Hepatocyte (in vitro differentiated cells): Measurements from ENCODE around the gene RPL13. TPM values are rescaled to one million over a fixed set of nuclear protein-coding genes. Genes with fewer than 3 reads are reported as not detected.

Experiments
- DNase-seq: peaks from one replicate; pipeline ENCODE4 v3.0.0-alpha.2; 2016; ENCODE audit warnings: low spot score
- H2AFZ ChIP-seq: fragments of 200-600 bp; sonication (generic); 2 replicates; pipeline ENCODE4 v1.6.0; 2016; ENCODE audit warnings: antibody characterized with exemption, mild to moderate bottlenecking
- H3K27ac ChIP-seq: fragments of 200-600 bp; sonication (generic); 2 replicates; pipeline ENCODE4 v1.5.1; 2016; ENCODE audit warnings: mild to moderate bottlenecking
- H3K27me3 ChIP-seq: fragments of 200-600 bp; sonication (generic); 2 replicates; pipeline ENCODE4 v1.6.1; 2016
- H3K36me3 ChIP-seq: fragments of 200-600 bp; sonication (generic); replicated peaks from 2 replicates; pipeline ENCODE4 v1.5.1; 2016; ENCODE audit warnings: low read depth; ENCODE audit not compliant: insufficient read depth
- H3K4me1 ChIP-seq: fragments of 200-600 bp; sonication (generic); 2 replicates; pipeline ENCODE4 v1.5.1; 2016; ENCODE audit warnings: mild to moderate bottlenecking, moderate library complexity; ENCODE audit not compliant: insufficient read depth
- H3K4me2 ChIP-seq: fragments of 200-600 bp; sonication (generic); 2 replicates; pipeline ENCODE4 v1.6.0; 2016
- H3K4me3 ChIP-seq: fragments of 200-600 bp; sonication (generic); 2 replicates; pipeline ENCODE4 v1.5.1; 2016; ENCODE audit warnings: mild to moderate bottlenecking
- H3K79me2 ChIP-seq: fragments of 200-600 bp; sonication (generic); 2 replicates; pipeline ENCODE4 v1.6.0; 2017; ENCODE audit warnings: mild to moderate bottlenecking
- H3K9me2 ChIP-seq: fragments of 200-600 bp; sonication (generic); replicated peaks from 2 replicates; pipeline ENCODE4 v1.6.0; 2017; ENCODE audit warnings: mild to moderate bottlenecking; ENCODE audit not compliant: insufficient read depth
- H3K9me3 ChIP-seq: fragments of 200-600 bp; sonication (generic); 2 replicates; pipeline ENCODE4 v1.5.1; 2016; ENCODE audit warnings: low read depth, mild to moderate bottlenecking
- H4K20me1 ChIP-seq: fragments of 200-600 bp; sonication (generic); 2 replicates; pipeline ENCODE4 v1.6.0; 2016; ENCODE audit warnings: mild to moderate bottlenecking; ENCODE audit not compliant: insufficient read depth, poor library complexity, severe bottlenecking
- EZH2 ChIP-seq: fragments of 200-600 bp; sonication (generic); IDR thresholded peaks from 2 replicates; pipeline ENCODE4 v1.6.1; 2016; ENCODE audit warnings: antibody characterized with exemption, mild to moderate bottlenecking, borderline replicate concordance
- EZH2phosphoT487 ChIP-seq: fragments of 200-600 bp; sonication (generic); IDR thresholded peaks from one replicate; pipeline ENCODE4 v1.6.1; 2018; ENCODE audit warnings: antibody characterized with exemption, mild to moderate bottlenecking, low read depth, moderate library complexity; ENCODE audit not compliant: unreplicated experiment, severe bottlenecking
- WGBS: methylation state at CpG from one replicate; pipeline ENCODE4 v1.1.6; 2016; ENCODE audit warnings: low lambda C conversion rate; ENCODE audit errors: missing lambda C conversion rate; 5-methylcytosine and 5-hydroxymethylcytosine counted together
- polyA plus RNA-seq: library from polyadenylated mRNA; unstranded; fragments of >200 nt; fragmentation: Nextera tagmentation; extraction: Ambion mirVana; gene quantifications from 2 replicates; pipeline ENCODE4 v1.2.1, GENCODE V29; 2016
- total RNA-seq: library from RNA; depleted of rRNA; stranded (reverse); fragments of >200 nt; gene quantifications from 2 replicates; pipeline ENCODE4 v1.2.3, GENCODE V29; 2014
- TF ChIP-seq, protein P1 (sequence below): fragments of 200-600 bp; sonication (generic); IDR thresholded peaks from 2 replicates; pipeline ENCODE4 v1.5.1; 2016; ENCODE audit warnings: antibody characterized with exemption, mild to moderate bottlenecking; ENCODE audit not compliant: poor library complexity

The RPL13 gene
- total and polyA plus RNA-seq, 2 experiments from 2014 or later, result 1,312 to 4,787 TPM

GRCh38 chr16:89556750-89557689 lies 3.5 kb upstream of the RPL13 start:
- no peaks in the 10 kb centered on the region for H3K27me3 ChIP-seq
- H3K4me2 ChIP-seq, result no peak overlapping the region
- peaks cover 10% of the 10 kb centered on the region for H4K20me1 ChIP-seq
- no peak overlapping the region for H2AFZ ChIP-seq
- TF ChIP-seq, protein P1, sequence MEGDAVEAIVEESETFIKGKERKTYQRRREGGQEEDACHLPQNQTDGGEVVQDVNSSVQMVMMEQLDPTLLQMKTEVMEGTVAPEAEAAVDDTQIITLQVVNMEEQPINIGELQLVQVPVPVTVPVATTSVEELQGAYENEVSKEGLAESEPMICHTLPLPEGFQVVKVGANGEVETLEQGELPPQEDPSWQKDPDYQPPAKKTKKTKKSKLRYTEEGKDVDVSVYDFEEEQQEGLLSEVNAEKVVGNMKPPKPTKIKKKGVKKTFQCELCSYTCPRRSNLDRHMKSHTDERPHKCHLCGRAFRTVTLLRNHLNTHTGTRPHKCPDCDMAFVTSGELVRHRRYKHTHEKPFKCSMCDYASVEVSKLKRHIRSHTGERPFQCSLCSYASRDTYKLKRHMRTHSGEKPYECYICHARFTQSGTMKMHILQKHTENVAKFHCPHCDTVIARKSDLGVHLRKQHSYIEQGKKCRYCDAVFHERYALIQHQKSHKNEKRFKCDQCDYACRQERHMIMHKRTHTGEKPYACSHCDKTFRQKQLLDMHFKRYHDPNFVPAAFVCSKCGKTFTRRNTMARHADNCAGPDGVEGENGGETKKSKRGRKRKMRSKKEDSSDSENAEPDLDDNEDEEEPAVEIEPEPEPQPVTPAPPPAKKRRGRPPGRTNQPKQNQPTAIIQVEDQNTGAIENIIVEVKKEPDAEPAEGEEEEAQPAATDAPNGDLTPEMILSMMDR, result peak; percentile 58
- TF ChIP-seq EZH2 (no peak), EZH2phosphoT487 (no peak)
- H3K79me2 ChIP-seq, result peaks cover 15% of the 10 kb centered on the region
- no peak overlapping the region for H3K4me3 ChIP-seq
- H3K36me3 ChIP-seq, result no peaks in the 10 kb centered on the region
- 80% methylated on average over 34 of the region's 34 CpGs for WGBS
- H3K9me2 ChIP-seq, result no peaks in the 10 kb centered on the region
- H3K9me3 ChIP-seq, result no peaks in the 10 kb centered on the region
- H3K4me1 ChIP-seq, result peaks cover 8% of the 10 kb centered on the region
- H3K27ac ChIP-seq, result no peak overlapping the region
- DNase-seq, result peak; percentile 83

DNA sequence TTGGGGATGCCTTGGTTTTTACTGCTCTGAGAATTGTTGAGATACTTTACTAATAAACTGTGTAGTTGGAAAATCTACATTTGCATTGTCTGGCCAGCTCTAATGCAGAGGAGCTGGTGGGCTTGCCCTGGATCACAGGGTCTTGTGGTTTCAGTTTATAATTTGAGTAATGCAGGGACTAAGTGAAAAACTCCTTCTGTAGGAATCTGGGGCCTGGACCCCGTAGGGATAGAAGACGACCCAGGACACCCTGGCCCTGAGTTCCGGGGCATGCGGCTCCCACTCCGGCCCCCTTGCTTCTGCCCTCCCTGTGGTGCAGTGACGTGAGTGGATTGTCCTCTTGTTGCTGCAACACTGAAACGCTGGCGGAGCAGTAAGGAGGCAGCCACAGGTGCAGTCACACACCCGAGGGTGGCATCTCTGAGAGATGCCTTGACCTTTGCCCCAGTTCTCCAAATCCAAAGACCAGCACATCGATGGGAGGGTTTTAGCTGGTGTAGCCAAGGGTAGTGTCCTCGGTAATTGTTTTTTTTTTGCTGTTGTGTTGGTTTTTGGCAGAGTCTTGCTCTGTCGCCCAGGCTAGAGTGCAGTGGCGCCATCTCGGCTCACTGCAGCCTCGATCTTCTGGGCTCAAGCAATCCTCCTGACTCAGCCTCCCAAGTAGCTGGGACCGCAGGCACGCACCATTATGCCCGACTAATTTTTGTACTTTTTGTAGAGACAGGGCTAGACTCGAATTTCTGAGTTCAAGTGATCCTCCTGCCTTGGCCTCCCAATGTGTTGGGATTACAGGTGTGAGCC lies 2.6 kb upstream of the RPL13 start:
- no peak overlapping the region for H3K4me3 ChIP-seq
- peaks cover 19% of the 10 kb centered on the region for H4K20me1 ChIP-seq
- no peaks in the 10 kb centered on the region for H3K9me3 ChIP-seq
- 94% methylated on average over 19 of the region's 19 CpGs for WGBS
- no peaks in the 10 kb centered on the region for H3K36me3 ChIP-seq
- H3K4me2 ChIP-seq, result no peak overlapping the region
- TF ChIP-seq, protein P1, result no peak
- TF ChIP-seq EZH2, result no peak
- no peak for TF ChIP-seq EZH2phosphoT487
- H3K27ac ChIP-seq, result no peak overlapping the region
- no peaks in the 10 kb centered on the region for H3K27me3 ChIP-seq
- peaks cover 21% of the 10 kb centered on the region for H3K79me2 ChIP-seq
- no peaks in the 10 kb centered on the region for H3K9me2 ChIP-seq
- peaks cover 14% of the 10 kb centered on the region for H3K4me1 ChIP-seq
- no peak overlapping the region for H2AFZ ChIP-seq
- DNase-seq, result no peak

DNA sequence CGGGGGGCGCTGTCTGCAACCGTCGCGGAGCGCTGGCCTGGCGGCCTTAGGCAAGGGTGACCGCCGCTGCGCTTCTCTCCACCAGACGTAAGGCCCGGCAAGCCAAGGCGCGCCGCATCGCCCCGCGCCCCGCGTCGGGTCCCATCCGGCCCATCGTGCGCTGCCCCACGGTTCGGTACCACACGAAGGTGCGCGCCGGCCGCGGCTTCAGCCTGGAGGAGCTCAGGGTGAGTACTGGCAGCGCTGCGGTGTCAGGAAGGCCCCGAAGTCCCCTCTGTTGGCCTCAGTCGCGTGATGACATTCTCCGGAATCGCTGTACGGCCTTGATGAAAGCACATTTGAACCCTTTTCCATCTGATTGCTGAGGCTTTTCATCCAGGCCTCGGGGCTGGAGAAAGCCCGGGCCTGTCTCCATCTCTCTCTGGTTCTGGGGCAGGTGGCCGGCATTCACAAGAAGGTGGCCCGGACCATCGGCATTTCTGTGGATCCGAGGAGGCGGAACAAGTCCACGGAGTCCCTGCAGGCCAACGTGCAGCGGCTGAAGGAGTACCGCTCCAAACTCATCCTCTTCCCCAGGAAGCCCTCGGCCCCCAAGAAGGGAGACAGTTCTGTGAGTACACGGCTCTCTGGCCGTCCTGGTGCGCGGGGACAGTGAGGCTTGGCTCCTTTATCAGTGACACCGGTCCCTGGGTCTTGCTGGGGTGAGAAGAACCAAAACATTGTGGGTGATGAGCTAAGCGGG lies 831 bp downstream of the RPL13 start:
- peaks cover 47% of the 10 kb centered on the region for H4K20me1 ChIP-seq
- DNase-seq, result peak; percentile 63
- peak overlapping the region; percentile 59 for H3K4me3 ChIP-seq
- no peaks in the 10 kb centered on the region for H3K9me2 ChIP-seq
- H3K27ac ChIP-seq, result peak overlapping the region; percentile 92
- no peaks in the 10 kb centered on the region for H3K9me3 ChIP-seq
- H3K4me2 ChIP-seq, result peak overlapping the region; percentile 95
- no peaks in the 10 kb centered on the region for H3K36me3 ChIP-seq
- H3K27me3 ChIP-seq, result no peaks in the 10 kb centered on the region
- TF ChIP-seq EZH2 (no peak), EZH2phosphoT487 (no peak)
- TF ChIP-seq, protein P1, result no peak
- WGBS, result 4% methylated on average over 56 of the region's 58 CpGs
- peaks cover 43% of the 10 kb centered on the region for H3K4me1 ChIP-seq
- H3K79me2 ChIP-seq, result peaks cover 27% of the 10 kb centered on the region
- no peak overlapping the region for H2AFZ ChIP-seq
